HepG2 (cell line): Measurements from ENCODE around the gene AMD1. TPM values are rescaled to one million over a fixed set of nuclear protein-coding genes. Genes with fewer than 3 reads are reported as not detected.
A peak's percentile ranks its signal among the peaks of the same experiment; 100 is the strongest.

Experiments
- AHDC1 ChIP-seq: sonication (generic); formaldehyde crosslinking; IDR thresholded peaks from 2 replicates; pipeline ENCODE4 v1.5.1; 2020; ENCODE audit warnings: mild to moderate bottlenecking, missing genetic modification reagents, borderline replicate concordance
- CHCHD3 ChIP-seq: sonication (generic); formaldehyde crosslinking; IDR thresholded peaks from 2 replicates; pipeline ENCODE4 v1.8.0; 2022; ENCODE audit warnings: mild to moderate bottlenecking, missing genetic modification reagents, moderate library complexity
- CSRNP1 ChIP-seq: sonication (generic); formaldehyde crosslinking; IDR thresholded peaks from 2 replicates; pipeline ENCODE4 v1.8.1; 2023; ENCODE audit warnings: mild to moderate bottlenecking, missing genetic modification reagents
- FOSL1 ChIP-seq: sonication (generic); formaldehyde crosslinking; IDR thresholded peaks from 2 replicates; pipeline ENCODE4 v1.9.0; 2021; ENCODE audit warnings: missing genetic modification reagents, borderline replicate concordance
- GABPB1 ChIP-seq: IDR thresholded peaks from 2 replicates; pipeline ENCODE4 v1.6.1; 2016; ENCODE audit warnings: mild to moderate bottlenecking, missing genetic modification reagents, moderate library complexity, missing compliant biosample characterization
- HIC2 ChIP-seq: sonication (generic); formaldehyde crosslinking; IDR thresholded peaks from 2 replicates; pipeline ENCODE4 v1.9.0; 2022; ENCODE audit warnings: low read depth, missing genetic modification reagents
- HMG20A ChIP-seq: IDR thresholded peaks from 2 replicates; pipeline ENCODE4 v1.6.1; 2016; ENCODE audit warnings: borderline replicate concordance
- MED13 ChIP-seq: sonication (generic); formaldehyde crosslinking; IDR thresholded peaks from 2 replicates; pipeline ENCODE4 v1.5.0; 2020; ENCODE audit warnings: missing genetic modification reagents
- SIN3A ChIP-seq: IDR thresholded peaks from 2 replicates; pipeline ENCODE4 v1.6.1; 2011; ENCODE audit warnings: low read depth, mild to moderate bottlenecking, control low read depth, low read length, borderline replicate concordance
- ZNF335 ChIP-seq: sonication (generic); formaldehyde crosslinking; IDR thresholded peaks from 2 replicates; pipeline ENCODE4 v1.4.0; 2020; ENCODE audit warnings: missing genetic modification reagents
- ZNF350 ChIP-seq: sonication (generic); formaldehyde crosslinking; IDR thresholded peaks from 2 replicates; pipeline ENCODE4 v1.4.0; 2020; ENCODE audit warnings: mild to moderate bottlenecking, low read depth, missing genetic modification reagents, borderline replicate concordance
- ZNF574 ChIP-seq: sonication (generic); formaldehyde crosslinking; IDR thresholded peaks from 2 replicates; pipeline ENCODE4 v1.4.0; 2020; ENCODE audit warnings: missing genetic modification reagents
- ZNF607 ChIP-seq: sonication (generic); formaldehyde crosslinking; IDR thresholded peaks from 2 replicates; pipeline ENCODE4 v1.5.1; 2020; ENCODE audit warnings: missing genetic modification reagents, mild to moderate bottlenecking, borderline replicate concordance
- ZSCAN30 ChIP-seq: sonication (generic); formaldehyde crosslinking; IDR thresholded peaks from 2 replicates; pipeline ENCODE4 v1.5.0; 2020; ENCODE audit warnings: mild to moderate bottlenecking, missing genetic modification reagents
- polyA plus RNA-seq, 8 experiments: library from polyadenylated mRNA; depleted of rRNA in 3 of 8; stranded (reverse) in 7 of 8; unstranded in 1 of 8; fragments of >200 nt; fragmentation: Illumina TruSeq in 4 of 8; extraction: Trizol in 4 of 8; gene quantifications; 2 replicates each; pipeline versions ENCODE4 v1.2.1 to v1.2.3, GENCODE V29; 2011 to 2016; ENCODE audit warnings: low read depth in 4 of 8, missing spikeins in 1 of 8, mixed read lengths in 1 of 8; ENCODE audit not compliant: insufficient read depth in 1 of 8
- total RNA-seq, 5 experiments: library from RNA; depleted of rRNA; stranded (reverse); fragments of >200 nt; fragmentation: Illumina TruSeq; extraction: Trizol; gene quantifications; 2 replicates each; pipeline ENCODE4 v1.2.3, GENCODE V29; 2016; ENCODE audit warnings: low read depth in 1 of 5

Gene AMD1
- total and polyA plus RNA-seq, 2 of the 13 experiments (the other 11 are each of a cell fraction or from before 2014, with no cell fraction given) = 108 to 123 TPM

- no peak for TF ChIP-seq AHDC1
- no peak for TF ChIP-seq CSRNP1 (CRISPR knock-in tag)
- no peak for TF ChIP-seq CHCHD3
- TF ChIP-seq MED13 = no peak
- peak; percentile 87; the same call in 1 of the 2 replicates for TF ChIP-seq ZNF335
- TF ChIP-seq ZNF607 (CRISPR knock-in tag) = 0 out of 2 replicates have a peak, but pooled peaks have one; percentile 20
- peak; percentile 16; the same call in 1 of the 2 replicates for TF ChIP-seq HMG20A
- TF ChIP-seq ZNF350 (CRISPR knock-in tag) = peak; percentile 76; the same call in 1 of the 2 replicates
- TF ChIP-seq GABPB1 (CRISPR knock-in tag) = peak; percentile 98
- peak; percentile 88 for TF ChIP-seq ZNF574
- peak; percentile 94; the same call in 1 of the 2 replicates for TF ChIP-seq SIN3A
- no peak for TF ChIP-seq HIC2
- no peak for TF ChIP-seq FOSL1 (CRISPR knock-in tag)
- TF ChIP-seq ZSCAN30 = no peak; the same call in 1 of the 2 replicates
These were observed at the start of gene AMD1 (continued) for GRCh38 chr6:110873981-110874879.
